ENCODE measurements around the gene SPRR2A. TPM values are rescaled to one million over a fixed set of nuclear protein-coding genes. Genes with fewer than 3 reads are reported as not detected.
"Not testable (repeated sequence)": the region's sequence is repeated elsewhere in the genome, so short reads cannot be mapped to it uniquely, and the experiment has no call there.

The SPRR2A gene

GRCh38 chr1:153021829-153022228 lies 35.5 kb downstream of the SPRR2A start:
- H4K91ac ChIP-seq (ENCODE audit: low read depth, low read length, poor library complexity); H2AK5ac ChIP-seq (ENCODE audit: low read depth, low read length); H2AFZ ChIP-seq (ENCODE audit: low read length); H4K8ac ChIP-seq (ENCODE audit: low read depth, low read length); H3K27ac ChIP-seq (replicated peaks; ENCODE audit: low read length); H2BK12ac ChIP-seq (ENCODE audit: low read length); H3K14ac ChIP-seq (ENCODE audit: low read length); H2BK120ac ChIP-seq (ENCODE audit: low read depth, low read length); H3K4me1 ChIP-seq (ENCODE audit: control insufficient read depth in 2 of 2, insufficient read depth in 1 of 2, low read depth in 1 of 2, low read length in 2 of 2); H2BK5ac ChIP-seq (ENCODE audit: low read length); H3K18ac ChIP-seq (ENCODE audit: low read length); H3K4ac ChIP-seq (ENCODE audit: low read length); H3K4me3 ChIP-seq (ENCODE audit: low read length in 2 of 2); DNase-seq (ENCODE audit: low spot score); H3K36me3 ChIP-seq (replicated peaks in 1 of 2; ENCODE audit: control insufficient read depth in 2 of 2, insufficient read depth in 2 of 2, low read length in 2 of 2); H2BK15ac ChIP-seq (ENCODE audit: low read length); H3K9me3 ChIP-seq (replicated peaks in 1 of 2; ENCODE audit: control insufficient read depth in 2 of 2, insufficient read depth in 1 of 2, low read depth in 1 of 2, low read length in 2 of 2); H3K27me3 ChIP-seq (ENCODE audit: control insufficient read depth in 3 of 3, insufficient read depth in 3 of 3, low read depth in 1 of 3, low read length in 3 of 3); H3K79me1 ChIP-seq (ENCODE audit: low read depth, low read length); H3K9ac ChIP-seq (ENCODE audit: low read depth, low read length, poor library complexity); H3K4me2 ChIP-seq (ENCODE audit: insufficient read depth, low read length, poor library complexity, severe bottlenecking); H3K23ac ChIP-seq (ENCODE audit: low read depth, low read length, poor library complexity): not testable (repeated sequence)
- WGBS, 2 donors (ENCODE audit: extremely low coverage in 2 of 2, insufficient read length in 2 of 2, insufficient replicate concordance in 1 of 2) = no CpG with 5 or more reads among the region's 2 CpGs

GRCh38 chr1:153011235-153011758 lies 46.0 kb downstream of the SPRR2A start:
- not testable (repeated sequence) for H2AFZ ChIP-seq (ENCODE audit: low read length); H3K79me1 ChIP-seq (ENCODE audit: low read depth, low read length); H3K27me3 ChIP-seq (ENCODE audit: control insufficient read depth in 3 of 3, insufficient read depth in 3 of 3, low read depth in 1 of 3, low read length in 3 of 3); H2BK120ac ChIP-seq (ENCODE audit: low read depth, low read length); H3K4ac ChIP-seq (ENCODE audit: low read length); H3K9me3 ChIP-seq (replicated peaks in 1 of 2; ENCODE audit: control insufficient read depth in 2 of 2, insufficient read depth in 1 of 2, low read depth in 1 of 2, low read length in 2 of 2); H4K91ac ChIP-seq (ENCODE audit: low read depth, low read length, poor library complexity); H3K4me3 ChIP-seq (ENCODE audit: low read length in 2 of 2); H3K18ac ChIP-seq (ENCODE audit: low read length); H3K14ac ChIP-seq (ENCODE audit: low read length); DNase-seq (ENCODE audit: low spot score); H2BK5ac ChIP-seq (ENCODE audit: low read length); H2BK12ac ChIP-seq (ENCODE audit: low read length); H4K8ac ChIP-seq (ENCODE audit: low read depth, low read length); H3K4me2 ChIP-seq (ENCODE audit: insufficient read depth, low read length, poor library complexity, severe bottlenecking); H2BK15ac ChIP-seq (ENCODE audit: low read length); H3K9ac ChIP-seq (ENCODE audit: low read depth, low read length, poor library complexity); H3K36me3 ChIP-seq (replicated peaks in 1 of 2; ENCODE audit: control insufficient read depth in 2 of 2, insufficient read depth in 2 of 2, low read length in 2 of 2); H3K4me1 ChIP-seq (ENCODE audit: control insufficient read depth in 2 of 2, insufficient read depth in 1 of 2, low read depth in 1 of 2, low read length in 2 of 2); H2AK5ac ChIP-seq (ENCODE audit: low read depth, low read length); H3K27ac ChIP-seq (replicated peaks; ENCODE audit: low read length); H3K23ac ChIP-seq (ENCODE audit: low read depth, low read length, poor library complexity)
- no CpG with 5 or more reads among the region's 8 CpGs for WGBS, 2 donors (ENCODE audit: extremely low coverage in 2 of 2, insufficient read length in 2 of 2, insufficient replicate concordance in 1 of 2)

Small RNAs within 50 kb of the gene (small RNA-seq; reads per million reads assigned to genes)
- gene AL356867.1 (ENCODE audit: insufficient read depth) (not detected), gene RF00322 (ENCODE audit: insufficient read depth) (not detected)

All from neuronal stem cell (in vitro differentiated cells).